SU-DHL-6 (cell line): ENCODE measurements around the gene WASF3.

Experiments used
- H2AFZ ChIP-seq: fragments of 200-600 bp; sonication (generic); 2 replicates; pipeline ENCODE4 v1.6.1; 2014; ENCODE audit warnings: low read depth, mild to moderate bottlenecking, moderate library complexity, mixed read lengths, antibody characterized with exemption, low read length; ENCODE audit not compliant: severe bottlenecking
- H3F3A ChIP-seq: fragments of 200-600 bp; shearing (Covaris generic); 2 replicates; pipeline ENCODE4 v1.6.0; 2016; ENCODE audit warnings: antibody characterized with exemption, mild to moderate bottlenecking; ENCODE audit not compliant: insufficient read depth
- H3K27ac ChIP-seq: fragments of 200-600 bp; sonication (generic); 2 replicates; pipeline ENCODE4 v1.5.1; 2016; ENCODE audit warnings: low read depth, mild to moderate bottlenecking, low read length, moderate library complexity, mixed read lengths
- H3K27me3 ChIP-seq: fragments of 200-600 bp; sonication (generic), shearing (Covaris generic); 2 replicates; pipeline ENCODE4 v1.6.0; 2014; ENCODE audit warnings: mild to moderate bottlenecking, low read length
- H3K36me3 ChIP-seq: fragments of 200-600 bp; sonication (generic); 2 replicates; pipeline ENCODE4 v1.6.1; 2014; ENCODE audit warnings: mild to moderate bottlenecking, low read length, mixed read lengths
- H3K4me2 ChIP-seq: fragments of 300-600, 200-600 bp; shearing (Covaris generic), sonication (generic); 2 replicates; pipeline ENCODE4 v1.6.0; 2014; ENCODE audit warnings: low read length, low read depth, mild to moderate bottlenecking; ENCODE audit not compliant: poor library complexity, severe bottlenecking
- H3K4me3 ChIP-seq: fragments of 200-600 bp; sonication (generic); 2 replicates; pipeline ENCODE4 v1.5.1; 2014; ENCODE audit warnings: antibody characterized with exemption, low read length, mild to moderate bottlenecking, mixed read lengths; ENCODE audit not compliant: insufficient read depth, poor library complexity, severe bottlenecking
- H3K79me2 ChIP-seq: fragments of 200-600 bp; sonication (generic); 2 replicates; pipeline ENCODE4 v1.6.1; 2014; ENCODE audit warnings: mild to moderate bottlenecking, low read length, moderate library complexity; ENCODE audit not compliant: insufficient read depth
- H3K9ac ChIP-seq: fragments of 200-600 bp; sonication (generic); 2 replicates; pipeline ENCODE4 v1.7.0; 2014; ENCODE audit warnings: mild to moderate bottlenecking, low read length
- H3K9me2 ChIP-seq: fragments of 200-600 bp; sonication (generic); replicated peaks from 2 replicates; pipeline ENCODE4 v1.6.1; 2014; ENCODE audit warnings: low read length; ENCODE audit not compliant: insufficient read depth
- H3K9me3 ChIP-seq: fragments of 200-600 bp; sonication (generic); 2 replicates; pipeline ENCODE4 v1.6.1; 2014; ENCODE audit warnings: low read length, mixed read lengths; ENCODE audit not compliant: insufficient read depth
- H4K20me1 ChIP-seq: fragments of 200-600 bp; sonication (generic); 2 replicates; pipeline ENCODE4 v1.6.1; 2014; ENCODE audit warnings: low read depth, mild to moderate bottlenecking, antibody characterized with exemption, low read length, moderate library complexity, mixed read lengths
- CTCF ChIP-seq: fragments of 200-600 bp; sonication (generic); IDR thresholded peaks from one replicate; pipeline ENCODE4 v1.5.1; 2017; ENCODE audit warnings: antibody characterized with exemption, mild to moderate bottlenecking, low read length, moderate library complexity; ENCODE audit not compliant: insufficient read depth, poor library complexity, severe bottlenecking
- EZH2phosphoT487 ChIP-seq: fragments of 200-600 bp; sonication (generic), shearing (Covaris generic); conservative IDR thresholded peaks from 2 replicates; pipeline ENCODE4 v1.6.1; 2018; ENCODE audit warnings: mild to moderate bottlenecking, antibody characterized with exemption, low read length, moderate library complexity, mixed read lengths

The WASF3 gene

DNA sequence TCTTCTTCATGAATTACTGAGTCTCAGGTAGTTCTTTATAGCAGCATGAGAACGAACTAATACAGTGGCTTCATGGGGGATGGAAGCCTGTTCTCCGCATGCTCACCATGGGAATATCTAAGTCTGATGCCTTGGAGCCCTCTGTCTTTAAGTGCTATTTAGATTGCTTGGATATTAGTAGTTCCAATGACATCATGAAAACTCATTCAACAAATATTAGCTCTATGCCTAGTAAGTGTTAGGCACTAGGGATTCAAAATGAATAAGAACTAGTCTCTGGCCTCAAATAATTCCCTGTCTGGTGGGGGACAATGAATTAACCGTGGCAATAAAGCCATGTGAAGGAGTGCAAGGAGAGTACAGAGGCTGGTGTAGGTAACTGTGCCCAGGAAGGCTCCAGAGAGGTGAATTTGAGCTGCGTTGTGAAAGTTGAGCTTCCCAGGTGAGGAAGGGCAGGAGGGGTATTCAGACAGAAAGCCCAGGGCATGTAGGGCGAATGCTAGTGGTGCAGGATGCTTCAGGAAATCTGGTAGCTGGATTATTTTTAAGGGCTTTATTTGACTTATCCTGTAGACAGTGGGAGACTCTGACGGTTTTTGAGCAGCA lies 6.1 kb upstream of the WASF3 start:
- TF ChIP-seq CTCF: no peak
- no peak for TF ChIP-seq EZH2phosphoT487
- Histone ChIP-seq H4K20me1 (no peaks in the 10 kb centered on the region), H3K9me2 (no peaks in the 10 kb centered on the region), H3K27me3 (no peaks in the 10 kb centered on the region), H3K36me3 (no peaks in the 10 kb centered on the region), H3K4me3 (no peak overlapping the region), H3K27ac (no peak overlapping the region), H2AFZ (no peak overlapping the region), H3K9me3 (no peaks in the 10 kb centered on the region), H3K4me2 (no peak overlapping the region), H3F3A (no peaks in the 10 kb centered on the region), H3K79me2 (no peaks in the 10 kb centered on the region), H3K9ac (no peak overlapping the region)

DNA sequence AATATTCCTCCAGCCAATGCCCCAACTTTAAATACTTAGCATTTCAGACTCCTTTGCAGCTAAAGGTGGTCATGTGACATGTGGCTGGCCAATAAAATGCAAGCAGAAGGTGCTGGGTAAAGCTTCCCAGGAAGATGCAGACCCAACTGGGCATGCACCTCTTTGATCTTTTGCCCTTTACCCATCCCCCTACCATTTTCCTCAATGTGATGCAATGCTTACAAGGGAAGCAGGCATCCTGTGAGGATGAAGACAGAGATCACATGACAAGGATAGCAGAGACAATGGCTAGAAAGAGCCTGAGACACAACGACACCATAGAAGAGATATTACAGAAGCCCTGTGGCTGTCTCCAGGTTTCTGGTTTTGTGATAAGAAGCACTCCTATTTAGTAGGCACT lies 2.1 kb upstream of the WASF3 start:
- Histone ChIP-seq H3K36me3 (no peaks in the 10 kb centered on the region), H3K4me2 (no peak overlapping the region), H3K9me3 (no peaks in the 10 kb centered on the region), H4K20me1 (no peaks in the 10 kb centered on the region), H3K27me3 (no peaks in the 10 kb centered on the region), H3F3A (no peaks in the 10 kb centered on the region), H3K27ac (no peak overlapping the region), H3K4me3 (no peak overlapping the region), H3K79me2 (no peaks in the 10 kb centered on the region), H2AFZ (no peak overlapping the region), H3K9me2 (no peaks in the 10 kb centered on the region), H3K9ac (no peak overlapping the region)
- TF ChIP-seq CTCF (no peak), EZH2phosphoT487 (no peak)

- H3K79me2 ChIP-seq: no peaks in the 10 kb centered on the region
- H3K36me3 ChIP-seq: no peaks in the 10 kb centered on the region
- no peak overlapping the region for H3K4me3 ChIP-seq
- no peaks in the 10 kb centered on the region for H3F3A ChIP-seq
- no peaks in the 10 kb centered on the region for H3K27me3 ChIP-seq
- no peaks in the 10 kb centered on the region for H4K20me1 ChIP-seq
- H3K27ac ChIP-seq: no peak overlapping the region
- no peak for TF ChIP-seq EZH2phosphoT487
- no peak for TF ChIP-seq CTCF
- H3K4me2 ChIP-seq: no peak overlapping the region
- H3K9me3 ChIP-seq: no peaks in the 10 kb centered on the region
- H3K9ac ChIP-seq: no peak overlapping the region
- H3K9me2 ChIP-seq: no peaks in the 10 kb centered on the region
- no peak overlapping the region for H2AFZ ChIP-seq
Measured at GRCh38 chr13:26557051-26557392, 461 bp upstream of the WASF3 start.
